H1 (cell line): ENCODE results near the gene NAV2. TPM values are rescaled to one million over a fixed set of nuclear protein-coding genes. Genes with fewer than 3 reads are reported as not detected.

Experiments
- CTCF ChIA-PET: fragments of 300-600 bp; sonication (Branson Sonifier 250); formaldehyde crosslinking; loops from one replicate; lab custom pipeline; 2021; ENCODE audit not compliant: partially characterized antibody; lab: Charles Lee
- POLR2A ChIA-PET: fragments of 300-600 bp; sonication (Branson Sonifier 250); formaldehyde crosslinking; loops from one replicate; lab custom pipeline; 2021; ENCODE audit warnings: inconsistent platforms; ENCODE audit not compliant: partially characterized antibody; lab: Charles Lee
- DNase-seq, 2 experiments: peaks; one replicate each; pipeline versions ENCODE4 v3.0.0 to v3.0.0-alpha.2; 2010 to 2022; ENCODE audit warnings: low spot score in 2 of 2, low read depth in 1 of 2, mixed read lengths in 1 of 2
- FAIRE-seq: peaks from 2 replicates; lab custom pipeline; 2011; peaks lifted over from hg19 to GRCh38; lab: Jason Lieb, UNC
- H2AFZ ChIP-seq: 2 replicates; pipeline ENCODE4 v1.8.1; 2012; ENCODE audit warnings: low read length, inconsistent platforms
- H2AK5ac ChIP-seq: 2 replicates; pipeline ENCODE4 v1.6.1; 2013; ENCODE audit warnings: low read depth, low read length
- H2BK120ac ChIP-seq: replicated peaks from 2 replicates; pipeline ENCODE3; 2013; ENCODE audit warnings: low read depth, low read length, inconsistent platforms
- H2BK12ac ChIP-seq: 2 replicates; pipeline ENCODE4 v1.6.1; 2013; ENCODE audit warnings: low read depth, low read length
- H2BK15ac ChIP-seq: 2 replicates; pipeline ENCODE4 v1.6.1; 2013; ENCODE audit warnings: low read length
- H2BK20ac ChIP-seq: 2 replicates; pipeline ENCODE4 v1.6.1; 2013; ENCODE audit warnings: low read length
- H2BK5ac ChIP-seq: 2 replicates; pipeline ENCODE4 v1.6.1; 2013; ENCODE audit warnings: low read depth, low read length
- H3K14ac ChIP-seq: 2 replicates; pipeline ENCODE4 v1.6.1; 2013; ENCODE audit warnings: inconsistent platforms; ENCODE audit not compliant: insufficient read length
- H3K18ac ChIP-seq: 2 replicates; pipeline ENCODE4 v1.6.1; 2013; ENCODE audit warnings: low read length; ENCODE audit errors: extremely low read depth
- H3K23ac ChIP-seq: 2 replicates; pipeline ENCODE4 v1.6.1; 2013; ENCODE audit warnings: inconsistent platforms; ENCODE audit not compliant: insufficient read length
- H3K23me2 ChIP-seq: 2 replicates; pipeline ENCODE4 v1.6.1; 2013; ENCODE audit warnings: low read depth, low read length
- H3K27ac ChIP-seq: 2 replicates; pipeline ENCODE4 v1.6.1; 2011; ENCODE audit warnings: low read depth, low read length, inconsistent platforms
- H3K27me3 ChIP-seq, 4 experiments: replicated peaks in 1 of 4; 1 replicate in 1 of 4; 2 replicates in 3 of 4; pipeline versions ENCODE4 v1.6.1 to v1.8.1; 2011 to 2013; ENCODE audit warnings: low read length in 3 of 4, mild to moderate bottlenecking in 3 of 4, inconsistent platforms in 2 of 4, mixed read lengths in 2 of 4, moderate library complexity in 1 of 4; ENCODE audit not compliant: control insufficient read depth in 3 of 4, insufficient read depth in 3 of 4; ENCODE audit errors: extremely low read depth in 1 of 4
- H3K36me3 ChIP-seq, 4 experiments: 2 replicates each; pipeline versions ENCODE4 v1.6.1 to v1.8.1; 2011 to 2013; ENCODE audit warnings: mild to moderate bottlenecking in 4 of 4, low read length in 3 of 4, moderate library complexity in 2 of 4, control low read depth in 1 of 4, inconsistent platforms in 1 of 4; ENCODE audit not compliant: insufficient read depth in 4 of 4, control insufficient read depth in 2 of 4
- H3K4ac ChIP-seq: replicated peaks from 2 replicates; pipeline ENCODE3; 2013; ENCODE audit warnings: low read length, low read depth, mixed read lengths, inconsistent platforms; ENCODE audit not compliant: insufficient read length
- H3K4me1 ChIP-seq, 4 experiments: replicated peaks in 1 of 4; 1 replicate in 1 of 4; 2 replicates in 3 of 4; pipeline versions ENCODE4 v1.6.1 to v1.8.1; 2011 to 2013; ENCODE audit warnings: low read length in 3 of 4, inconsistent platforms in 2 of 4, mixed read lengths in 1 of 4; ENCODE audit not compliant: insufficient read depth in 4 of 4, control insufficient read depth in 3 of 4
- H3K4me2 ChIP-seq, 2 experiments: 2 replicates each; pipeline versions ENCODE4 v1.6.1 to v1.8.1; 2011 to 2013; ENCODE audit warnings: low read depth in 2 of 2, low read length in 2 of 2, control low read depth in 1 of 2, inconsistent platforms in 1 of 2, mild to moderate bottlenecking in 1 of 2; ENCODE audit not compliant: insufficient read depth in 1 of 2
- H3K4me3 ChIP-seq, 4 experiments: fragments of 200-600, 300-600 bp in 1 of 4; sonication (generic), shearing (Covaris generic), sonication (Bioruptor Twin) in 1 of 4; 2 replicates each; pipeline versions ENCODE4 v1.5.1 to v1.8.1; 2011 to 2016; ENCODE audit warnings: low read length in 4 of 4, low read depth in 3 of 4, control low read depth in 2 of 4, inconsistent platforms in 2 of 4, mild to moderate bottlenecking in 2 of 4, mixed read lengths in 1 of 4, moderate library complexity in 1 of 4; ENCODE audit not compliant: insufficient read depth in 2 of 4; ENCODE audit errors: extremely low read depth in 1 of 4
- H3K56ac ChIP-seq: replicated peaks from 2 replicates; pipeline ENCODE3; 2013; ENCODE audit warnings: low read depth, mild to moderate bottlenecking, mixed read lengths, low read length, inconsistent platforms; ENCODE audit not compliant: insufficient read length
- H3K79me1 ChIP-seq: 2 replicates; pipeline ENCODE4 v1.6.1; 2013; ENCODE audit warnings: low read depth, low read length, control low read depth
- H3K79me2 ChIP-seq, 2 experiments: 2 replicates each; pipeline versions ENCODE4 v1.6.1 to v1.8.1; 2012 to 2013; ENCODE audit warnings: low read length in 2 of 2, mild to moderate bottlenecking in 2 of 2, inconsistent platforms in 1 of 2; ENCODE audit not compliant: insufficient read depth in 2 of 2, control insufficient read depth in 1 of 2
- H3K9ac ChIP-seq, 4 experiments: replicated peaks in 1 of 4; 1 replicate in 1 of 4; 2 replicates in 3 of 4; pipeline versions ENCODE4 v1.6.1 to v1.8.1; 2011 to 2013; ENCODE audit warnings: low read depth in 3 of 4, low read length in 3 of 4, control low read depth in 2 of 4, mild to moderate bottlenecking in 2 of 4, moderate library complexity in 2 of 4, inconsistent platforms in 1 of 4; ENCODE audit errors: extremely low read depth in 1 of 4
- H3K9me3 ChIP-seq, 2 experiments: 2 replicates each; pipeline versions ENCODE4 v1.6.1 to v1.8.1; 2012 to 2013; ENCODE audit warnings: mild to moderate bottlenecking in 2 of 2, moderate library complexity in 2 of 2, control low read depth in 1 of 2, inconsistent platforms in 1 of 2, low read depth in 1 of 2, low read length in 1 of 2, mixed read lengths in 1 of 2; ENCODE audit not compliant: insufficient read depth in 2 of 2
- H4K20me1 ChIP-seq, 2 experiments: replicated peaks in 1 of 2; 2 replicates each; pipeline versions ENCODE3 to v1.8.1; 2011 to 2013; ENCODE audit warnings: inconsistent platforms in 2 of 2, low read length in 2 of 2, mild to moderate bottlenecking in 1 of 2; ENCODE audit not compliant: insufficient read depth in 2 of 2, control insufficient read depth in 1 of 2
- H4K5ac ChIP-seq: 2 replicates; pipeline ENCODE4 v1.6.1; 2013; ENCODE audit warnings: low read length, low read depth, mixed read lengths, inconsistent platforms; ENCODE audit not compliant: insufficient read length
- H4K8ac ChIP-seq: 2 replicates; pipeline ENCODE4 v1.8.0; 2013; ENCODE audit warnings: mild to moderate bottlenecking, moderate library complexity, low read length, inconsistent platforms; ENCODE audit not compliant: insufficient read depth; ENCODE audit errors: extremely low read depth
- H4K91ac ChIP-seq: replicated peaks from 2 replicates; pipeline ENCODE3; 2013; ENCODE audit warnings: low read length, mixed read lengths, inconsistent platforms; ENCODE audit not compliant: insufficient read length
- CHD2 ChIP-seq: IDR thresholded peaks from 2 replicates; pipeline ENCODE4 v1.6.1; 2012; ENCODE audit warnings: low read length, improper control_type of control experiment
- CREB1 ChIP-seq: IDR thresholded peaks from 2 replicates; pipeline ENCODE4 v1.6.1; 2012; ENCODE audit warnings: inconsistent platforms
- HDAC6 ChIP-seq: IDR thresholded peaks from one replicate; pipeline ENCODE4 v1.7.1; 2012; ENCODE audit warnings: low read depth, mild to moderate bottlenecking, inconsistent platforms, low read length, moderate library complexity
- NANOG ChIP-seq: IDR thresholded peaks from 2 replicates; pipeline ENCODE4 v1.6.1; 2011; ENCODE audit warnings: low read length, low read depth, mild to moderate bottlenecking, inconsistent platforms; ENCODE audit not compliant: insufficient read depth, poor library complexity, severe bottlenecking
- PHF8 ChIP-seq: fragments of 200-600 bp; sonication (generic); conservative IDR thresholded peaks from 2 replicates; pipeline ENCODE4 v1.7.1; 2012; ENCODE audit warnings: low read depth, mild to moderate bottlenecking, inconsistent platforms, low read length, moderate library complexity
- RXRA ChIP-seq: IDR thresholded peaks from 2 replicates; pipeline ENCODE4 v1.6.1; 2011; ENCODE audit warnings: low read depth, mild to moderate bottlenecking, low read length, moderate library complexity; ENCODE audit not compliant: insufficient read depth
- SIN3A ChIP-seq, 2 experiments: IDR thresholded peaks in 1 of 2; conservative IDR thresholded peaks in 1 of 2; 2 replicates each; pipeline ENCODE4 v1.6.1; 2011 to 2012; ENCODE audit warnings: low read length in 2 of 2, improper control_type of control experiment in 1 of 2, low read depth in 1 of 2, mild to moderate bottlenecking in 1 of 2
- SIX5 ChIP-seq: IDR thresholded peaks from 2 replicates; pipeline ENCODE4 v1.6.1; 2011; ENCODE audit warnings: mild to moderate bottlenecking, low read depth, low read length
- SP1 ChIP-seq: IDR thresholded peaks from 2 replicates; pipeline ENCODE4 v1.6.1; 2011; ENCODE audit warnings: low read depth, low read length
- SP4 ChIP-seq: IDR thresholded peaks from 2 replicates; pipeline ENCODE4 v1.6.1; 2012; ENCODE audit warnings: low read length, inconsistent platforms
- TCF12 ChIP-seq: IDR thresholded peaks from 2 replicates; pipeline ENCODE4 v1.6.1; 2011; ENCODE audit warnings: low read depth, mild to moderate bottlenecking, low read length
- WGBS, 2 experiments: shearing (Covaris generic) in 1 of 2; methylation state at CpG; one replicate each; pipeline versions ENCODE4 v1.1.6 to v1.1.7; 2013 to 2015; ENCODE audit warnings: low lambda C conversion rate in 2 of 2, mixed read lengths in 2 of 2, inconsistent platforms in 1 of 2, low coverage in 1 of 2, missing lambda C conversion rate in 1 of 2; ENCODE audit not compliant: insufficient replicate concordance in 2 of 2, insufficient coverage in 1 of 2, insufficient read length in 1 of 2; ENCODE audit errors: extremely low coverage in 1 of 2, missing lambda C conversion rate in 1 of 2; 5-methylcytosine and 5-hydroxymethylcytosine counted together
- polyA plus RNA-seq, 7 experiments: library from polyadenylated mRNA; depleted of rRNA in 3 of 7; stranded (reverse) in 5 of 7; unstranded in 2 of 7; fragments of >200 nt in 5 of 7; fragments of 200-250 nt in 2 of 7; gene quantifications; 1 replicate in 5 of 7; 2 replicates in 1 of 7; 4 replicates in 1 of 7; pipeline versions ENCODE4 v1.2.1 to v1.2.3, GENCODE V29; 2011 to 2013; ENCODE audit warnings: missing spikeins in 2 of 7, mixed read lengths in 2 of 7
- total RNA-seq: library from RNA; stranded (reverse); fragmentation: NEBNext Ultra II Directional; extraction: Animal tissue kit (Norgen Biotek cat#: 25700); gene quantifications from 2 replicates; pipeline ENCODE4 v1.2.1, GENCODE V29; 2021

Gene NAV2
- total and polyA plus RNA-seq, 2 of the 8 experiments (the other 6 are each of a cell fraction or from before 2014, with no cell fraction given), result 35.6 to 73.6 TPM

DNA sequence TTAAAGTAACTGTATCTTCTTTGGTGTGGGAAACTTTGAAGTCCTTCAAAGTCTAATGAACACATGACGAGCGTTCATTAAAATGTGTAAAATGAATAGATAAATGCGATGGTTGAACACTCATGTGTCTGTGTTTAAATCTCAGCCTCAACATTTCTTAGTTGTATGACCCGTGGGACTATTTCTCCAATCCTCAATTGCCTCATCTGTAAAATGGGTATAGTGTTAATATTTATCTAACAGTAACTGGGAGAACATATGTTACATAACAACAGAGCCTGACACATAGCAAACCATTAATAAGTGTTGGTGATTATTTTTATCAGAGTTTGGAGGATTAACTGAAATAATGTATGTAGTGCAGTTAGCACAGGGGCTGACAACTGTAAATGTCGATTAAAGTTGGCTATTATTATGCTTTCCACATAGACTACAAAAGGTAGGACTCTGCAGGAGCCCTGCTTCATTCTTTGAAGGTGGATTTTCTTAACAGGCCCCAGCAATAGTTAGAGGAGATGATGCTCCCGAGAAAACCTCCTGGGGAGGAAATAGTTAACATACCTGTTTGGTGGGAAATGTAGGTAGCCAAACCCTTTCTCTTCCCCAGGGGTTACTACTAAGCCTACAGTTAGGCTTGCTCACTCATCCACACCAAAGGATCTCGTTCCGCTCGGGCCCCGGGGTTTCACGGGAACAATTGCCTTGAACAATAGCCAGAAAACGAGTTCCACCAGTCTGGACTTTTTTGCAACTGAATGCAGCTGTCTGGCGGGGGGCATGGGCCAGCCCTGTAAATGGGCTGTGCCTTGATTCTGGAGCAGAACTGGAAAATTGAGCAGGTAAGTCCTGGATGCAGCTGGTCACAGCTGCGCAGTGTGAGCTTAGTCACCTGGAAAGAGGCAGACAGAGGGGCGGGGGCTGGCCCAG lies 314.3 kb downstream of the NAV2 start:
- Histone ChIP-seq H2AFZ (no peak overlapping the region), H2AK5ac (no peak overlapping the region), H3K4me2 (peak overlapping the region; percentile 46 to 49), H2BK15ac (no peak overlapping the region), H4K20me1 (peaks cover 2 to 8% of the 10 kb centered on the region in 2 experiments), H3K79me2 (peaks cover 7 to 66% of the 10 kb centered on the region in 2 experiments; a peak in 3 of 4 replicates), H3K14ac (no peak overlapping the region), H3K23ac (no peak overlapping the region), H3K79me1 (peaks cover 2% of the 10 kb centered on the region; the same call in 1 of the 2 replicates), H4K8ac (no peak overlapping the region), H2BK20ac (no peak overlapping the region), H3K18ac (no peak overlapping the region), H3K4ac (no peak overlapping the region), H2BK12ac (no peak overlapping the region), H3K9me3 (no peaks in the 10 kb centered on the region), H3K27ac (no peak overlapping the region), H3K4me1 (peaks cover 26 to 60% (median 51%) of the 10 kb centered on the region in 4 experiments), H3K9ac (no peak overlapping the region), H3K56ac (no peak overlapping the region), H3K27me3 (no peaks in the 10 kb centered on the region), H4K91ac (no peak overlapping the region), H4K5ac (no peak overlapping the region), H2BK5ac (peak overlapping the region; percentile 11; the same call in 1 of the 2 replicates), H3K4me3 (peak overlapping the region in 1 of 4 experiments; percentile 49; a peak in 2 of 8 replicates), H2BK120ac (no peak overlapping the region), H3K23me2 (peaks cover 9% of the 10 kb centered on the region; the same call in 1 of the 2 replicates), H3K36me3 (no peaks in the 10 kb centered on the region)
- peak; percentile 98 for FAIRE-seq
- WGBS, 2 experiments, result 21% methylated on average over 15 of the region's 15 CpGs; no CpG with 5 or more reads in 1 of the 2 experiments
- peak; percentile 85 to 91 for DNase-seq
- ChIA-PET CTCF (interaction anchor here (0.9 to 9.3 kb wide), 7 partner anchors 18 to 76 kb away, joined by 3 to 99 read pairs (median 4); no protein-coding TSS in a partner anchor), POLR2A (interaction anchor here (0.7 to 2.1 kb wide), 5 partner anchors 11 to 119 kb away, joined by 3 to 8 read pairs (median 4); no protein-coding TSS in a partner anchor)
- TF ChIP-seq SIX5 (no peak), PHF8 (no peak), TCF12 (peak; percentile 92), CHD2 (peak; percentile 64), RXRA (no peak), CREB1 (peak; percentile 53; the same call in 1 of the 2 replicates), NANOG (peak; percentile 57), HDAC6 (no peak), SIN3A (conservative IDR thresholded peaks at IDR 0.05 in 1 of 2, IDR thresholded peaks at IDR 0.05 in 1 of 2; ENCODE audit: low read depth in 1 of 2, low read length in 2 of 2) (peak; percentile 37 to 73; a peak in 2 of 4 replicates), SP4 (peak; percentile 66; the same call in 1 of the 2 replicates), SP1 (peak; percentile 84)
